CD4-positive, alpha-beta T cell treated with Interleukin-17A for 1 hour (primary cell): Measurements from ENCODE around the gene TRMT11.
A peak's percentile ranks its signal among the peaks of the same experiment; 100 is the strongest.
"Not testable (repeated sequence)": the region's sequence is repeated elsewhere in the genome, so short reads cannot be mapped to it uniquely, and the experiment has no call there.

ENCODE experiments used
- DNase-seq: peaks from one replicate; pipeline ENCODE4 v3.0.0-alpha.2; 2020

The TRMT11 gene

DNA sequence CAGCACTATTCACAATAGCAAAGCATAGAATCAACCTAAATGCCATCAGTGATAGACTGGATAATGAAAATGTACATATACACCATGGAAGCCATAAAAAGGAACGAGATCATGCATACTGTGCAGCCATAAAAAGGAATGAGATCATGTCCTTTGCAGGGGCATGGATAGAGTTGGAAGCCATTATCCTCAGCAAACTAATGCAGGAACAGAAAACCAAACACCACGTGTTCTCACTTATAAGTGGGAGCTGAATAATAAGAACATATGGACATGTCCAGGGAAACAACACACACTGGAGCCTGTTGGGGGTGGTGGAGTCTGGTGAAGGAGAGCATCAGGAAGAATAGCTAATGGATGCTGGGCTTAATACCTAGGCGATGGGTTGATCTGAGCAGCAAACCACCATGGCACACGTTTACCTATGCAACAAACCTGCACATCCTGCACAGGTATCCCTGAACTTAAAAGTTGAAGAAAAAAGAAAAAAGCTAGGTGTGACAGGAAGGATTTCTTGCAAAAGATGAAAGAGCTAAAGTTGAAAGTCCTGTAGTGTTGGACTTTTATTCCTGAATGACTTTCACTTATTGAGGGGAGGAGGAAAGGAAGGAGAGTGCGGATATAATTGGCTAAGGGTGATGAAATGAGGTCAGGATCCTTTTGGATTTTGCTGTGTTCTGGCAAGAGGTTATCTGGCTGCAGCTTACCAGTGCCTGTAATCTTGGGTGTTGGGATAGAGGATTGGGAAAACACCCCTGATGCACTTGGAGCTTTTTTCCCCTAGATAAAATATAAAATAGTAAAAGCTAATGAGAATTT, 8.5 kb downstream of the TRMT11 start:
- DNase-seq: no peak

GRCh38 chr6:125995972-125996580, 9.7 kb downstream of the TRMT11 start:
- peak; percentile 76 for DNase-seq

DNA sequence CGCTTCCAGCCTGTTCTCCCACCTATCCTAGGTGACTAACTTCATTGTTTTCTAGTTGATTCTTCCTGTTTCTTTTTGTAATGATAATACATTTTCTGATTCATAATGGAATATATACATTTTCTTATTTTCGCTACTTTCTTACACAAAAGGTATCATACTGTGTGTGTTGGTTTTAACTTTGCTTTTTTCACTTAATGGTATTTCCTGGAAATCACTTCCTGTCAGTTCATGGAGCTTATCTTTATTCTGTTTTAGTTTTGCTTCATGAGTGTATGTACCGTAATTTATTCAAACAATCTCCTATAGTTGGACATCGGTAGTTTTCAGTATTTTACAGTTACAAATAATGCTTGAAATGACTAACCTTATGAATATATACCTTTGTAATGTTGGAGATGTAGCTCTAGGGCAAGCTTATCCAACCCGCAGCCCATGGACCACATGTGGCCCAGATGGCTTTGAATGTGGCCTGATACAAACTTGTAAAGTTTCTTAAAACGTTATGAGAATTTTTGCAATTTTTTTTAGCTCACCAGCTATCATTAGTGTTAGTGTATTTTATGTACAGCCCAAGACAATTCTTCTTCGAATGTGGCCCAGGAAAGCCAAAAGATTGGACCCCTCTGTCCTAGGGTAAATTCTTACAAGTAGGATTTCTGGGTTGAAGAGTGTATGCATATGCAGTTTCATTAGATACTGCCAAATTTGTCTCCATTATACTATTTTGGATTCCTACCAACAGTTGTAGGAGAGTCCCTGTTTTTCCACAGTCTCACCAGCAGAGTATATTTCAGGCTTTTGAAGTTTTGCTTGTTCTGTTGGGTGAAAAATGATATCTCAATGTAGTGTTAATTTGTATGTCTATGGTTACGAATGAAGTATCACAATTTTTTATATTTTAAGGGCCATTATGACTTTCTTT, 16.7 kb downstream of the TRMT11 start:
- no peak for DNase-seq

DNA sequence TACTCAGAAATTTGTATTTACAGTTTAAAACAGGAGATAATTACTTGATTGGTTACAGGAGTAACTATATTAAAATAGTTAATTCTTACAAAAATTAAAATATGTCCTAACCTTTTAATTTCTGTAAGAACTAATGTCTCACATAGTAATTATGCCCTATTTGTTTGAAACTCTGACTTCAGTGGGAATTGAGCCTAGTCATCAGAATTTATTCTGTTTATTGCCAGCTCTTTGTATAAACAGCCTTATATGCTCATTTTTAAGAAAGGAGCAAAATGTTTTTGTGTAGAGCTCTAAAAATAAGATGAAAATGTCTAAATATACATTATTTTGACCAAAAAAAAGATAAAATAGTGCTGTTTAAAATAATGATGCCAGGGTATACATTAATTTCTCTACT, 21.5 kb downstream of the TRMT11 start:
- DNase-seq: no peak

DNA sequence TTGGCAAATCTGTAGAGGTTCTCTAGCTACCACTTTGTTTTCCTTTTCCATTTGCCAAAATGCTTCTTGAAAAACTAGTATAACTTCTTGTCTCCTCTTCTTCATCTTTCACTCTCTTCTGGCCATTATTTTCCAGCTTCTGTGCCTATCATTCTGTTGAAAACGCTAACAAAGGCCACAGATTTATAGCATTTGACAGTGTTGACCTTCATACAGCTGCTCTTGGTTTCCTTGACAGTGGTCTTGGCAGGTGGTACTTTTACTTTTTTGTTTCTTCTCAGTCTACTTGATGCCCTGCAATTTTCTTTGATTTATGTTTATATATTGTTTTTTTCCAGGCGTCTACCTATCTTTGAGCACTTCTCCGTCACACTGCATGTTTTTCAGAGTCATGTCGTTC, 23.7 kb downstream of the TRMT11 start:
- no peak for DNase-seq

DNA sequence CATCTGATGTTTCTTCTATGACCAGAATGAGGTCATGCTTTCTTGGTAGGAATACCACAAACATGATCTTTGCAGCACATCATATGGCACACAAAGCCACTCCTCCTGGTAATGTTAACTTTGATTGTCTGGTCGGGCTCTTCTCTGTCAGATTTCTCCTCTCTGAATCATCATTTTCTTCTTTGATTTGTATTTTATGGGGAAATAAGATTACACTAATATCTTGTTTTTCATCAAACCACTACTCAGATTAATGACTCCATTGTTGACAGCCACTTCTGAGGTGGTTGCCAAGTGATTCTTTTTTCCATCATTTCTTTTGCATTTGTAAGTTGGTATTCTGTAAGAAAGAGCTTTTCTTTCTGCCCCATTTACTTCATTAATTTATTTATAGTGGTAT, 29.5 kb downstream of the TRMT11 start:
- no peak for DNase-seq

GRCh38 chr6:126016591-126016990, 30.3 kb downstream of the TRMT11 start:
- no peak for DNase-seq

- DNase-seq: no peak
These were observed 31.3 kb downstream of the TRMT11 start for GRCh38 chr6:126017668-126018067.

GRCh38 chr6:126020305-126021050, 34.1 kb downstream of the TRMT11 start:
- no peak for DNase-seq

- DNase-seq: not testable (repeated sequence)
These were observed 37.1 kb downstream of the TRMT11 start for GRCh38 chr6:126023474-126023873.

DNA sequence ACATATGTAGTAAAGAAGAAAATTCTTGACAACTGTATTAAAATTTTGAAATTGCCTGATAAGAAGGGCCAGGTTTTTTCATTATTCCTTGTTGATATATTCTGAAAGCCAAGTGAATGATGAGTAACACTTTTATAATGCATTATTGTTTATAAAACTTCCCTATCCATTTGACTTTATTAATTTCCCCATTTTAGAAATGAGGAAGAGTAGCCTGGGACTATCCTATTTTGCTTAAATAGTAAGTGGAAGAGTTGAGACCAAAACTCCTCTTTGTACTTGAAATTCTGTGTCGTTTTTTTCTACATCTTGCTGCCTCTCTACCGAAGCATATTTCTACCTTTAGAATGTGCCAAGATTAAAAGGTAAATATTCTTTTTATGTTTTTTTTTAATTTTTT, 39.7 kb downstream of the TRMT11 start:
- DNase-seq: no peak

DNA sequence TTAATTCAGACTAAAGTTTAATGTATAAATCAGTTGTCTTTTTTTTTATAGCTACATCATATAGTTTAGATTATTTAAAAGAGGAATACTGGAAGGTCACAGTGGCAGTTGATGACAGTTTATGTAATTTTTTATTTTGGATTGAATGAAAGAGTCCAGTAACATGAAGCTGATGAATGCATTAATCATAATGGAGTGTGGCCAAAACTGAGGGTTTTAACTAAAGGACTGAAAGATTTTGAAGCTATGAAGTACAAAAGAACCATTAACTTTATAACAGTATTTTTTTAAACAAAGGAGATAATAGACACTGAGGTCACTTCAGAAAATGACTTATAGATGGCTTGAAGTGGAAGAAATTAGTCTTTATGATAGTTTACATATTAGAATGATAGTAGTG, 41.3 kb downstream of the TRMT11 start:
- DNase-seq: no peak

DNA sequence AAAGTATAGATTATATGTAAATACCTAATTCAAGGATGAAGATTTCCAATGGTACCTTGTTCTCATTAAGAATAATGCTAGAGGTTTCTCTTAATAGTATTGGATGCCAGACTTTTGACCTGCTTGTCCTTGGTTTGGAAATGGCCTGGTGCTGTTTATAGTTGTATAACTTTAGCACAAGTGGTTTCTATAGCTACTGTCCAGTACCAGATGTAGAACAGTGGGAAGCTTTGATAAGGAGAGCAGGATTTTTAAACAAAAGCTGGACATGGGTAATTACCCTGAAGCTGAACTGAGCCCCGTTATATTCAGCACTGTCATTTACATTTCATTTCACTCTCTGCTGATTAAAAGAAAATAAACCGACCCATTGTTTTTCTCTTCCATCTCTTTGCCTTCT, 43.7 kb downstream of the TRMT11 start:
- no peak for DNase-seq

GRCh38 chr6:126033696-126034095, 47.4 kb downstream of the TRMT11 start:
- DNase-seq: no peak

DNA sequence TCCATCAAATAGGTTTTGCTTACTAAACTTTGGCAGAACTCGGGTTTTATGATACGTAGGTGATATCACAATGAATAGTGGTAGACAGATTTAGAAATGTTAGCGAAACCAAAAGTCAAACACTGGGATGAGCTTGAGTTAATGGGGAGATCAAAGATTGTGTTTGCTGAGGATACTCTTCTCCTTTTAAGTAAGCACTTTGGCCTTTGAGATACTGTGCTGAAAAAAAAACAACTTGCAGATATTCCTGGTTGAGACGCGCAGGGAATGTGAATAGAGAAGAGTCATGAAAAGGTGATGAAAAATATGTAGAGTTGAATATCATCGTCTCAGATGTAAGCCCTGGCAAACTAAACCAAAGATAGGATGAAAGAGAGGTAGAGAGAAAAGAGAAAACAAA, 48.3 kb downstream of the TRMT11 start:
- no peak for DNase-seq

- DNase-seq: no peak
These were observed 49.4 kb downstream of the TRMT11 start for GRCh38 chr6:126035764-126036163.

DNA sequence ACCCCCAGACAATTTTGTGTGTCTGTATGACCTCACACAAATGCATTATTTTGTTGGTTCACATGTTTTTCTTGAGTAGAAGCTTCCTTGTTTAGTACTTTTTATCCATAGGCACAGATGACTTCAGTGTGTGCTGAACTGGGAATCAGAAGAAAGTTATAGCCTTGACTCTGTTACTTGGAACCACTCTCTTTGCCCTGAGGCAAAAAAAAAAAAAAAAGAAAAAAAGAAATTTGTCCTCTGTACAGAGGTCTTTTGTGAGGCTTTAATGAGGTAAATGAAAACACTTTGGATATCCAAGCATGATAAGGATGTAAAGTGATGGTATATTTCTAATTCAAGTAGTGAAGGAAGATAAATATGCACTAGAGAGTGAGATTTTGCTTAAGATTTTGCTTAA, 51.9 kb downstream of the TRMT11 start:
- no peak for DNase-seq

- DNase-seq: no peak
These were observed 52.9 kb downstream of the TRMT11 start for GRCh38 chr6:126039284-126039683.

DNA sequence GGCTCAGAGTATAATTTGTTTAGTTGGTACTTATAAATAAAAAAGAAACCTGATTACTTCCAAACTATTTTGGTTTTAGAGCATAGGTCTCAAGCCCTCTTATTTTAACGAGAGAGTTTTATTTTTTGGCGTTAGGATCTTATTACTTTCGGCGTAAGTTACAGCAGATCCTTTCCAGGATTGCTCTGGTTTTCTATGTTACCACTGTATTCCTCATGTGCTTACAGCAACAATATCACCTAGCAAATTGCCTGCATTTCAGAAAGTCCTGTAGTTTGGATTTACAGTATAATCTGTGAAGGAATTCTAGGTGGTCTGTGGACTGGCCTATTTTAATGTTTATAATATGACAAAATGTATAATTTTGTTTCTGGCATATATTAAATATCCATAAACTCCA, 54.1 kb downstream of the TRMT11 start:
- DNase-seq: no peak

DNA sequence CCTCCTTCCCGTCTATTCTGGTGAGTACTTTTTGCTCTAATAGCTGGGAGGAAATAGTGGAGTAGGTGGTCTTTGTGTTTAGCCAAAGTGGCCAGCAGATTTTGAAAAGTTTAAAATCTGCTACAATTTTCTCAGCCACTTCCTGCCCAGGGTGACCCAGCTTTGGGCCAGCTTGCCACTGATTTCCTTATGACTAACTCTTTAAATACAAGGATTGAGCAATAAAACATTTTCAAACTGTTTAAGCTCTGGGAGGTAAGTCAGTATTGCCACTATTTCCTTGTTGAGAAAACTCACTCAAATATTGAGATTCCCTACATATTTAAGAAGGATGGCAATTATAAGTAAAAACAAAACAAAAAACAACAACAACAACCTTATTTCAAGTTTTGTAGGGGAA, 54.5 kb downstream of the TRMT11 start:
- DNase-seq: no peak

GRCh38 chr6:126041516-126041915, 55.2 kb downstream of the TRMT11 start:
- no peak for DNase-seq

- no peak for DNase-seq
These were observed 55.7 kb downstream of the TRMT11 start for GRCh38 chr6:126042001-126042419.

- no peak for DNase-seq
These were observed 61.3 kb downstream of the TRMT11 start for GRCh38 chr6:126047648-126048047.
